ENCODE measurements around the gene RTN1. TPM values are rescaled to one million over a fixed set of nuclear protein-coding genes. Genes with fewer than 3 reads are reported as not detected.
A peak's percentile ranks its signal among the peaks of the same experiment; 100 is the strongest.

RTN1 gene, protein sequence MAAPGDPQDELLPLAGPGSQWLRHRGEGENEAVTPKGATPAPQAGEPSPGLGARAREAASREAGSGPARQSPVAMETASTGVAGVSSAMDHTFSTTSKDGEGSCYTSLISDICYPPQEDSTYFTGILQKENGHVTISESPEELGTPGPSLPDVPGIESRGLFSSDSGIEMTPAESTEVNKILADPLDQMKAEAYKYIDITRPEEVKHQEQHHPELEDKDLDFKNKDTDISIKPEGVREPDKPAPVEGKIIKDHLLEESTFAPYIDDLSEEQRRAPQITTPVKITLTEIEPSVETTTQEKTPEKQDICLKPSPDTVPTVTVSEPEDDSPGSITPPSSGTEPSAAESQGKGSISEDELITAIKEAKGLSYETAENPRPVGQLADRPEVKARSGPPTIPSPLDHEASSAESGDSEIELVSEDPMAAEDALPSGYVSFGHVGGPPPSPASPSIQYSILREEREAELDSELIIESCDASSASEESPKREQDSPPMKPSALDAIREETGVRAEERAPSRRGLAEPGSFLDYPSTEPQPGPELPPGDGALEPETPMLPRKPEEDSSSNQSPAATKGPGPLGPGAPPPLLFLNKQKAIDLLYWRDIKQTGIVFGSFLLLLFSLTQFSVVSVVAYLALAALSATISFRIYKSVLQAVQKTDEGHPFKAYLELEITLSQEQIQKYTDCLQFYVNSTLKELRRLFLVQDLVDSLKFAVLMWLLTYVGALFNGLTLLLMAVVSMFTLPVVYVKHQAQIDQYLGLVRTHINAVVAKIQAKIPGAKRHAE
- total RNA-seq (2021; ENCODE audit: unreplicated experiment) (0.05 TPM), Bru-seq, nascent RNA (percentile 9 among the genes with signal in this experiment), BruChase-seq, experiment 1, labeled RNA remaining after a 2-hour chase (percentile 15 among the genes with signal in this experiment), BruChase-seq, experiment 2, labeled RNA remaining after a 6-hour chase (percentile 7 among the genes with signal in this experiment)
- not detected for polyA plus RNA-seq (2012; ENCODE audit: insufficient read length)
- long read RNA-seq: 0 reads

GRCh38 chr14:59870277-59871165 lies at the start of gene RTN1:
Gene RTN1, minus strand, starts transcription at chr14:59870776. Its CDS starts 146 bp downstream, at chr14:59870630.
- Histone ChIP-seq H3K4me1 (ENCODE audit: control insufficient read depth, insufficient read depth, low read length) (peaks cover 4% of the 10 kb centered on the region; the same call in 1 of the 2 replicates), H3K27me3 (ENCODE audit: control insufficient read depth, insufficient read depth, low read length) (peaks cover 25% of the 10 kb centered on the region), H3K4me3 (ENCODE audit: low read depth in 2 of 2, low read length in 2 of 2) (peak within 1 kb of the TSS; percentile 39 to 52), H3K36me3 (ENCODE audit: control insufficient read depth, insufficient read depth, low read length) (no peaks in the 10 kb centered on the region), H3K9me3 (ENCODE audit: control insufficient read depth, insufficient read depth, low read depth, low read length) (no peaks in the 10 kb centered on the region), H3K27ac (ENCODE audit: low read length) (no peak within 1 kb of the TSS)
- TF ChIP-seq POLR2AphosphoS5 (IDR thresholded peaks at IDR 0.05; ENCODE audit: low read depth, low read length): no peak
- no peak for TF ChIP-seq SIN3A (IDR thresholded peaks at IDR 0.05; ENCODE audit: borderline replicate concordance, insufficient read depth, low read depth, low read length)
- TF ChIP-seq, protein P1, sequence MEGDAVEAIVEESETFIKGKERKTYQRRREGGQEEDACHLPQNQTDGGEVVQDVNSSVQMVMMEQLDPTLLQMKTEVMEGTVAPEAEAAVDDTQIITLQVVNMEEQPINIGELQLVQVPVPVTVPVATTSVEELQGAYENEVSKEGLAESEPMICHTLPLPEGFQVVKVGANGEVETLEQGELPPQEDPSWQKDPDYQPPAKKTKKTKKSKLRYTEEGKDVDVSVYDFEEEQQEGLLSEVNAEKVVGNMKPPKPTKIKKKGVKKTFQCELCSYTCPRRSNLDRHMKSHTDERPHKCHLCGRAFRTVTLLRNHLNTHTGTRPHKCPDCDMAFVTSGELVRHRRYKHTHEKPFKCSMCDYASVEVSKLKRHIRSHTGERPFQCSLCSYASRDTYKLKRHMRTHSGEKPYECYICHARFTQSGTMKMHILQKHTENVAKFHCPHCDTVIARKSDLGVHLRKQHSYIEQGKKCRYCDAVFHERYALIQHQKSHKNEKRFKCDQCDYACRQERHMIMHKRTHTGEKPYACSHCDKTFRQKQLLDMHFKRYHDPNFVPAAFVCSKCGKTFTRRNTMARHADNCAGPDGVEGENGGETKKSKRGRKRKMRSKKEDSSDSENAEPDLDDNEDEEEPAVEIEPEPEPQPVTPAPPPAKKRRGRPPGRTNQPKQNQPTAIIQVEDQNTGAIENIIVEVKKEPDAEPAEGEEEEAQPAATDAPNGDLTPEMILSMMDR (IDR thresholded peaks at IDR 0.05): no peak
- ChIA-PET CTCF (no interaction called here), POLR2A (no interaction called here)
- in situ Hi-C loops (cut with HindIII; ENCODE audit: low pct_unique_long_range_greater_than_20kb, low sequenced_read_pairs) (no loop called here), intact Hi-C loops (cut with micrococcal nuclease; ENCODE audit: unreplicated experiment) (no loop called here)
- BruUV-seq (replicated peaks): no TSS peak
- ATAC-seq (peak; percentile 93), DNase-seq (ENCODE audit: low read depth, low spot score) (no peak)

DNA sequence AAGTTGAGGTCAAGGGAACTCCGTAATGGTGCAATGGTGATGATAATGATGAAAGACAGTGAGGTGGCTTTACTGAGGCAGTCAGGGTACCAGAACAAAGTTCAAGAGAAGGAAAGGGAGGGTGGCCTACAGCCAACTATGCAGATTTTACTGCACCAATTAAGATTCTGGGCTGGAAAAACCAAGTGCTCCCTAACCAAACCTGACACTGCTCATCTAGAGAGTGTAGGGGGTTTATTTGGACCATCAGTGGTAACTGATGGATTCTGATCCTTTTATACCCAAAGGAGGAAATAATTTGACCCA lies 49.8 kb upstream of the RTN1 start:
- Histone ChIP-seq H3K9me3 (ENCODE audit: control insufficient read depth, insufficient read depth, low read depth, low read length) (no peaks in the 10 kb centered on the region), H3K4me3 (ENCODE audit: low read depth in 2 of 2, low read length in 2 of 2) (no peak overlapping the region), H3K36me3 (ENCODE audit: control insufficient read depth, insufficient read depth, low read length) (no peaks in the 10 kb centered on the region), H3K27ac (ENCODE audit: low read length) (no peak overlapping the region), H3K27me3 (ENCODE audit: control insufficient read depth, insufficient read depth, low read length) (peaks cover 6% of the 10 kb centered on the region; the same call in 1 of the 2 replicates), H3K4me1 (ENCODE audit: control insufficient read depth, insufficient read depth, low read length) (no peaks in the 10 kb centered on the region)
- TF ChIP-seq SIN3A (IDR thresholded peaks at IDR 0.05; ENCODE audit: borderline replicate concordance, insufficient read depth, low read depth, low read length) (no peak), POLR2AphosphoS5 (IDR thresholded peaks at IDR 0.05; ENCODE audit: low read depth, low read length) (no peak), TCF7L2 (IDR thresholded peaks at IDR 0.05; ENCODE audit: low read depth, low read length) (no peak), REST (IDR thresholded peaks at IDR 0.05; ENCODE audit: insufficient read depth in 1 of 2, low read depth in 2 of 2, low read length in 1 of 2) (no peak)
- TF ChIP-seq, protein P1 (IDR thresholded peaks at IDR 0.05): no peak
- no peak for DNase-seq (ENCODE audit: low read depth, low spot score)
- no peak for ATAC-seq
- ChIA-PET CTCF (no interaction called here), POLR2A (no interaction called here)
- intact Hi-C loops (cut with micrococcal nuclease; ENCODE audit: unreplicated experiment) (no loop called here), in situ Hi-C loops (cut with HindIII; ENCODE audit: low pct_unique_long_range_greater_than_20kb, low sequenced_read_pairs) (no loop called here)
- no TSS peak for BruUV-seq (replicated peaks)

Measured in Panc1 (cell line).